Stimulated activated naive CD8-positive, alpha-beta T cell treated with anti-CD3 and anti-CD28 coated beads, Interleukin-15, Interleukin-2, amounts not matched to agents 100 U/mL and 50 U/mL, for 24 hours (primary cell): ENCODE measurements around the gene DCAF4.

Experiments
- ATAC-seq: fragments of 150-1000 bp; cut with Tn5 transposase; one replicate; pipeline ENCODE4 v1.10.0; 2021
- DNase-seq: peaks from one replicate; pipeline ENCODE4 v3.0.0; 2021

Gene DCAF4, protein sequence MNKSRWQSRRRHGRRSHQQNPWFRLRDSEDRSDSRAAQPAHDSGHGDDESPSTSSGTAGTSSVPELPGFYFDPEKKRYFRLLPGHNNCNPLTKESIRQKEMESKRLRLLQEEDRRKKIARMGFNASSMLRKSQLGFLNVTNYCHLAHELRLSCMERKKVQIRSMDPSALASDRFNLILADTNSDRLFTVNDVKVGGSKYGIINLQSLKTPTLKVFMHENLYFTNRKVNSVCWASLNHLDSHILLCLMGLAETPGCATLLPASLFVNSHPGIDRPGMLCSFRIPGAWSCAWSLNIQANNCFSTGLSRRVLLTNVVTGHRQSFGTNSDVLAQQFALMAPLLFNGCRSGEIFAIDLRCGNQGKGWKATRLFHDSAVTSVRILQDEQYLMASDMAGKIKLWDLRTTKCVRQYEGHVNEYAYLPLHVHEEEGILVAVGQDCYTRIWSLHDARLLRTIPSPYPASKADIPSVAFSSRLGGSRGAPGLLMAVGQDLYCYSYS

DNA sequence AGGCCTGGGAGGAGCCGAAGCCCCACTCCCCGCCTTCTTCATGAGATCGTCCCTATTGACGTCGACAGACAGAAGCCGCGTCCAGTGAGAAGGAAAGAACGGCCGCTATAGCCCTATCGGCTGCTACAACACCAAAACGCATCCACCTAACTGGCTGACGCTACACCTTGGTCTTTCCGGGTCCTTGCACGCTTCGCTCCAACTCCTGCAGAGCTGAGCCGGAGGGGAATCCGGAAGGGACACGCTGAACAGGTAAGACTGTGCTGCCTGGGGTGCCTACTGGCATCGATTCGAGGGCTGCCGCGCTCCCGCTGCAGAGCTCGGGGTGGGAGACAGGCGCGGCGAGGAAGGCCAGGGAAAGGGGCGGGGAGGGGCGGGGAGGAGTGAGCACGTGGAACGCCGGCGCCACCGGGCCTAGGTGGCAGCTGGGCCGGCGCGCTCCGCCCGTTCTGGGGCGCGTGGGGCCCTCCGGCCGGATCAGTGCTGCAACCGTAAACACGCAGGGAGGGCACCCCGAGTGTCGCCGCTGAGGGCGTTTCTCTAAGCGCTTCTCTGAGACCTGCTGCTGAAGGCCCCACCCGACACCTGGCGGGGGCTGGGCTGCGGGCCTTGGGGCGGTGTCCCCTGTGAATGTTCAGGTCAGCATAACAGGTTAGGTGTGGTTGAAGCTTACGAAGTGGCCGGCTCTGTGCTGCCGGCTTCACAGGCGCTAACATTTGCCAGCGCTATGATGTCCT lies at the start of gene DCAF4:
Gene DCAF4, plus strand, starts transcription at position 173 of the 737 bp plus-strand sequence. CDS start 11,515 bp downstream, outside the sequence.
- peak; percentile 92 for DNase-seq
- peak; percentile 99 for ATAC-seq

DNA sequence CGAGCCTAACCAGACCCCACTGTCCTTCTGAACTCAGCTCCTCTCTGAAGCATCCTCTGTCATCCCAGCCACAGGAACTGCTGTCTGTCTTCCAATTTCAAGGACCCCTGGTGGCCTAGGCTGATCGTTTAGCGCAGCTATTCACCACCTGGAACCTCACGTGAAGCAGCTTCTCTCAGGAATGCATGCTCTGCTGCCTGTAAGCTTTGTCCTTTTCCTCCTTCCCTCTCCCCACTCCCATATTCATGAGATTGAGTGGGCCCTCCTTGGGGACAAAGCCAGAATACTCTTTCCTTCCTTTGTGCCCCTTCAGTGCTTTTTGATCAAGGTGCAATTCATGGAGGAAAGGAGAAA lies 49.6 kb upstream of the DCAF4 start:
- ATAC-seq: no peak

DNA sequence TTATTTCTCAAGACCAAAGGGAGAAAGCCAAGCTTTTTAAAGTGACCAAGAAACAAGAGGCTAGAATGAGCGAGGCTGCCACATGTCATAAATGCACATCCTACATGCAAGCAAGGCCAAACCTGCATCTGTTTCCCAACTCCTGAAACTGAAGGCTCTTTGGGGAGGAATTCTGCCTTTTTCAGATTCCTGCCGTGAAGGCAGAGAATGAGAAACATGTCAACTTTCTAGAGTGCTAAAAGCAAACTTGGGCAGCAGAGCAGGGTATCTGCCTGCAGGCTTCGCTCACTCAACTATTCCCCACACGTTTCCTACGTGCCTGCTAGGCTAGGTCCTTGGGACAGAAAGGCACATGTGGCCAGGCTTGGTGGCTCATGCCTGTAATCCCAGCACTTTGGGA lies 47.5 kb upstream of the DCAF4 start:
- DNase-seq: no peak

More for the DNA sequence above, 49.6 kb upstream of the DCAF4 start:
- DNase-seq: no peak

DNA sequence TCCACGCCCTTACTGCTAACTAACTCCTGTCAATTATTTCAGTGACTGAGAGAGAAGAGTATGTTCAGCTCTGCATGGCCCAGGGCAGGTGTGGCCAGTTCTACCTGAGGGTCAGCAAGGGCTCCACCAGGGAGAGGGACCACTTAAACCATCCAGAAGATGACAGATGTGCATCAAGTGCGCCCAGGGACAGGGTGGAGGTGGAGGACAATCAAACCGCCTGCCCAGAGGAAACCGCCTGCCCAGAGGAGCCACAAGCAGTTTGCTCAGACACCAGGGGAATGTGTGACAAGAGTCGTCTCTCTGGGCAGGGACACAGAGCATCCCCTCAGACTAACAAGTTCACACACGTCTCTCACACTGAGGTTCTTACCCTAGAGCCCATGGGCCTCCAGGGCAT lies 46.8 kb upstream of the DCAF4 start:
- no peak for ATAC-seq
- DNase-seq: no peak

More for the DNA sequence above, 47.5 kb upstream of the DCAF4 start:
- no peak for ATAC-seq

DNA sequence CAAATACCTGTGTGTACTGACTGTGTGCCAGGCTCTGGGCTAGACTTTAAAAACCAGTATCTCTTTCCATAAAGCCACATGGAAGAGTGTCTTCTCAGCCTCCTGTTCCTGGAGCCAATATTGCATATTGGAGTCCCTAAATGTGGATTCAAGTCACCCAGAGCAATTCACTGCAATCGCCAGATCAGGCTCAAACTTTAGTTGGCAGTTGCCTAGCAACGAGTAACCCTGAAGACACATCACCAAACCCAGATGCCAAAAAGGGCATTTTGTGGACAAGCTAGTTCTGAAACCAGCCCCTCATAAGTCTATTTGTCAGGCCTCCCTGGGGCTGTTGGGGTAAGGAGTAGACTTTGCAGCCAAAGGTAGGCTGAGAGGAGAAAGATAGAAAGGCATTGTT lies 46.1 kb upstream of the DCAF4 start:
- ATAC-seq (no peak), DNase-seq (no peak)

DNA sequence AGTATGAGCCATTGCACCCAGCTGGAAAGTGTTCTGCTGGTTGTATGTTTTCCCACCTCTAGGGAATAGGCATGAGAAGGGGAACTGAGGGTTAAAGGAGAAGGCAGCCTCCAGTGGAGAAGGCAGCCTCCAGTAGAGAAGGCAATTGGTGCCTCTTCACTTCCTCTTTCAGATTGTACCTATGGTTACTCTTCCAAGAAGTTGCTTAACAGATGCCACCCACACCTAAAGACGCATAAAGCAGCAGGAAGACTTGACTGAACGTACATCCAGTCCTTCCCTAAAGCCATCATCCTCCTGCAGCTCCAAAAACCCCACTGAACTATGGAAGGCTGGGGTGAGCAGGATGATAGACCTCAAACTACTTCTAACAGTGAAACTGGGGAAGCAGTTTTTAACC lies 45.4 kb upstream of the DCAF4 start:
- DNase-seq (no peak), ATAC-seq (no peak)

DNA sequence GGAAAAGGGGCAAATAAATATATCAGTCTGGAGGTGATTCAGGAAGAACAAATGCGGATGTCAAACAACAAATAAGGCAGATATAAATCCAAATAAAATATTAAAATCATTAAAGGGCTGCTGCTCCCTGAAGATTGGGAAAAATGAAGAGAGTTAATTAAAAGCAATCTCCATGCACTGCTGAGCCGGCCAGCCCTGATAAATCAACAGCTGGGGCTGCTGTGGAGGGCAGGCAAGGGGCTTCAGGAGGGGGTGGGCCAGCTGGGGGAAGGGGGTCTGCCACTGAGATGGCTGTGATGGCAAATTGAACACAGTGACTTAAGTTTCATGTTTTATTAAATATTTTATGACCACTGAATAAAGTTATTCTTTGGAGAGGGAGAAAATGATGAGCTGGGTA lies 44.7 kb upstream of the DCAF4 start:
- DNase-seq: no peak
- no peak for ATAC-seq

DNA sequence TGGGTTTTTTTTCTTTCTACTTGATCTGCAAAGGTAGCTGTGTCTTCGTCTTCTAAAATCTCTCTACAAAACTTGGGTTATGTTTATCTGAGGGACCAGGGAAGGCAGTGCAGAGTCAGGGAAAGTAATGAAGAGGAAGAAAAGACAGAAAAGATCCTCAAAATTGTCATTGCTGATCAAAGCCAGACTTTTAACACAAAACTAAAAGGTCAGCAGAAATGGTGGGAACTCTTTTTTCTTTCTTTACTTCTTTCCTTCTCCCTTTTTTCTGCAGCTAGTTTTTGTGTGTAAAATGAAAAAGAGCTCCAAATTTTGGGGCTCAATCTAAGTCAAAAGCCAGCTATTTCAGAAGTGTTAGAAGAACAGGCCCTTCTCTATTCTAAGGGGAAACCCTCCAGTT lies 44.2 kb upstream of the DCAF4 start:
- ATAC-seq (no peak), DNase-seq (no peak)

DNA sequence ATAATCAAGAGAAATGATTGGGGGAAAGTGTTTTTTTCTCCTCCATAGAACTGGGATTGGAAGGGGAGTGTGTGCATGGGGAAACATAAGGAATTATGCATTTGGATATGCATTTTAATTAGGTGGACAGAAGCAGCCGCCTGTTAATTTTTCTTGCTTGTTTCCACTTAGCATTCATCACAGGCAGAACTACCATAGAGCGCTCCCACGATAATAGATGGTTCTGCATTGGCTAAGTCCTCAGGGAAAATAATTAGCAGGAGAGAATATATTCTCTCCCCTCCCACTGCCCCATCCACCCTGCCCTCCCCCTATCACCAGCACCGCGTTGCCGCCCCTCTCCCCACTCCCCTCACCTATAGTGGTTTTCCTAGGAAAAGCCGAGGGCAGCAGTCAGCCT lies 43.8 kb upstream of the DCAF4 start:
- ATAC-seq (no peak), DNase-seq (no peak)

DNA sequence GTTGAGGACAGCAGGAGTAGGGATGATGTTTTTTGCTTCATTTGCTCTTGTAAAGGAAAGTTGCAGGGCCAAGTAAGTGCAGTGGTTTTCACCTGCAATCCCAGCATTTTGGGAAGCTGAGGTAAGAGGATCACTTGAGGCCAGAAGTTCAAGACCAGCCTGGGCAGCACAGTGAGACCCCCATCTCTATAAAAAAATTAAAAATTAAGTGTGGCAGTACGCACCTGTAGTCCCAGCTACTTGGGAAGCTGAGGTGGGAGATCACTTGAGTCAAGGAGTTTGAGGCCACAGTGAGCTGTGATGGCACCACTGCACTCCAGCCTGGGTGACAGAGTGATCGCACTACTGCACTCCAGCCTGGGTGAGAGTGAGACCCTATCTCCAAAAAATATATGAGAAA lies 43.2 kb upstream of the DCAF4 start:
- no peak for ATAC-seq
- no peak for DNase-seq

DNA sequence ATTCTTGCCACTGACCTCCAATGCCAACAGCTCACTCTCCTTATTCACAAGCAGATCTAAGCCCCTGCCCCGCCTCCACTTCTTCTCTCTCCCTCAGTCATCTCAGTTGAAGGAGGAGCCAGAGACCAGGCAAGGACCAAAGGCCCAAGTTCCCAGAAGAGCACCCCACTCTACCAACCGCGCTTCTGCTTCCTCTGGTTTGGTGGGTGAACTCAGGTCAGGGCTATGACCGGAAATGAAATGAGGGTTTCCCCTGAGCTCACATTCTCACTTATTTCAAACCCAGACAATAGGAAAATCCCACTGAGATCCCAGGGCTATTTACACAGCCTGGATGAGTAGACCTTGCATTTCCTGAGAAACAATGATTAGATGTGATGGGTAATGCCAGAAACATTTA lies 42.3 kb upstream of the DCAF4 start:
- DNase-seq: peak; percentile 20
- ATAC-seq: peak; percentile 70

DNA sequence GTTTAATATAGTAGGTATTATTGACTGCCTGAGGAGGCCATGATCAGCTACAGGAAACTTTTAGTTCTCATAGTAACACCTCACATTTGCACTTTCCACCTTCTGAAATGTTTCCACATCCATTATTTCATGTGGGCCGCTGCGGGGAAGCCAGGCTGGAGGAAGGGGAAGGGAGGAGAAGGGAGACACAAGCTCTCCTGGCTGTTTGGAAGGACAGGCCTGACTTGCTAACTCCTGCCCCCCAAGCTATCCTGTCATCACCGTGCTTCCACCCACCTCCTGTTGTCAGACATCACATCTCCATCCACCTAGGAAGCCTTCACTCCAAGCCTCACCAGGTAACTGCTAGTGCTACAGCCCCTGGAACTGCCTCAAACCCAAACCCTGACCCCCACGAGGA lies 41.9 kb upstream of the DCAF4 start:
- DNase-seq: no peak
- no peak for ATAC-seq

DNA sequence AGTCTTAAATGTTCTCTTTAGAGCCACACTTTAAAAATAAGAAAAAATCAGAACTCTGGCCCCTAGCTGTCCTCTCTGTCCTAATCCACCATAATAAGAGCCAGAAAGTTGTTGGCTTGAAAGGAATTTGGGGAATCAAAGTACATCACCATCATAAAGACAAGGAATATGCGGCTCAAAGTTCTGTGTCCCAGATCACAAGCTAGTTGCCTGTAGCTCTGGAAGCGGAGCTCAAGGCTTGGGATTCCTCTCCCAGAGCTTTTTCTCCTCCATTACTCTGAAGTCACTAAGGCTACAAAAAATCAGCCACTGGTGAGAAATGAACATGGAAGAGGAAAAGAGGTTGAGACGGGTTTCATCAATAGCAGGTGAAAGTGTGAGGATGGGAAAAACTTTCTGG lies 38.8 kb upstream of the DCAF4 start:
- no peak for DNase-seq
- no peak for ATAC-seq

DNA sequence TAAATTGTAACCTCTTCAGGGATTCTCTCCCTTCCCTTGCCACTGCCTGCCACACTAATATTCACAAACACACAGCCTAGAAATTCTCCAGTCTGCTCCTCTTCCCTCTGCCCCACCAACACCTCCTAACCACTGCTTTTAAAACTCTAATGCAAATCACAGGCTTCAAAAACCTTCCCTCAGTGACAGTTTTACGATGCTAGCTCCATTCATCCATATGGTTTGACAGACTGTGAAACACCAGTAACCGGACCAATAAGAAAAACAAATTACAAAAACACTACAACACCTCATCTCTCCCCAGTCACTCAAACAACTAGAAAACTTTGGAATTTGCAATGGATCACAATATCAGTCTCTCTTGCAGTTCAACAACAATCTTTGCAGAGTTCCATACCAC lies 38.1 kb upstream of the DCAF4 start:
- DNase-seq: no peak
- no peak for ATAC-seq

DNA sequence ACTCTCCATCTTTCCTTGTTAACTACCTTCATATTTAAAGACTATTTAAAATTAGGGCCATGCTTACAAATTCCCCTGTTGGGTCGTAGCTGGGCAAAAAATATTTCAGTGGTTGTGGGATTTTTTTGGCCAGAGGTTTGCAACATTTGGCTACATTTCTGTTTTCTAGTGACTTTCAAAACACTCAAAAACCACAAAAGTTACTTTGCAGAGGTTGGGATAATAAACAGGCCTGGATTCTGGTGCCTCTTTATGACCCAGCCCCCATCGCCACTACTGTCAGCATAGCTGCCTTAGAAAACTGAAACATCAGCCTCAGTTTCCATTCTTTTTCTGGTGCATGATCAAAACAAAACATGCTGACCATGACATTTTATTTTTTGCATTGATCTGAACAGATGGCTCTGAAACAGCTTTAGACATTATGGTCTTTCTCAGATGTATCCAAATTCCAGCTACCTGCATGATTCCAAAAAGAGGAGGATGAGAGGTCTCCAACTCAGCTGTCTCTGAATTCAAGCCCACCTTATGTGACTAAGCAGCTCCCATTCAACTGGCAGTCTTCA lies 37.5 kb upstream of the DCAF4 start:
- ATAC-seq: no peak
- DNase-seq: no peak

DNA sequence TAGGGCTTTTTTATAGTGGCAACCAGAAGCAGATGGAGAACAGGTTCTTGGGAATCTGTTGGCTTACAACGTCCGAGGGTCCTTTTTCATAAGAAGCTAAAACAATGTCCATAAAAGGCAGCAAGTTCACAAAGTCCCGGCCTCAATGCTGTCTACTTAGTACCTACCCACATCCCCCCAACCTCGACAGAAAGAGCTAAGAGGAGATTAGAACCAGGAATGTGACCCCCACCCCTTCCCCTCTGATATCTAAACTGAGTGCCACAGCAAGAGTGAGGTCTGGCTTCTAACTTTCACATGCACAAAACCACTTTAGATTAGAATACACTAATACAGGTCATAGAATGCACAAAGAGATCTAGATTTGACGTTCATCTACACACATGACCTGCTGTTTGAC lies 36.9 kb upstream of the DCAF4 start:
- no peak for ATAC-seq

DNA sequence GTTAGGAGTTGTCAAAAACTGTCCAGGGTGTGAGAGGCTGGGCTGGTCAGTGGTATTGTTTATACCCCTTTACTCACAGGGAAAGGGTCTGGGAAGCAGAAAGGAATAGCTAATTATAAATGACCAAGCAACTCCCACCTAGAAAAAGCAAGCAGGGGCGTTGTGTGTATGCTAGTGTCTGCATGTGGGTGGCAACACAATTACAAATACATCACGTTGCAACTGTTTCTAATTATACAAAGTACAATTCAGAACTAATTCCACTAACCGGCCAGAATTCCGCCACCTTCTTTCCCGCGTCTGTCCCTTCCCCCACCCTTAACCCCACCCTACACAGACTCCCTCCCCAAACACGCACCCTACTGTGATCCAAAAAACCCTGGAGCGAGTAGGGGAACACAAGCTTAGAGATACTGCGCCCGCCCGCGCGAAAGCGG lies 34.6 kb upstream of the DCAF4 start:
- no peak for ATAC-seq
- no peak for DNase-seq

More for the DNA sequence above, 36.9 kb upstream of the DCAF4 start:
- DNase-seq: no peak

DNA sequence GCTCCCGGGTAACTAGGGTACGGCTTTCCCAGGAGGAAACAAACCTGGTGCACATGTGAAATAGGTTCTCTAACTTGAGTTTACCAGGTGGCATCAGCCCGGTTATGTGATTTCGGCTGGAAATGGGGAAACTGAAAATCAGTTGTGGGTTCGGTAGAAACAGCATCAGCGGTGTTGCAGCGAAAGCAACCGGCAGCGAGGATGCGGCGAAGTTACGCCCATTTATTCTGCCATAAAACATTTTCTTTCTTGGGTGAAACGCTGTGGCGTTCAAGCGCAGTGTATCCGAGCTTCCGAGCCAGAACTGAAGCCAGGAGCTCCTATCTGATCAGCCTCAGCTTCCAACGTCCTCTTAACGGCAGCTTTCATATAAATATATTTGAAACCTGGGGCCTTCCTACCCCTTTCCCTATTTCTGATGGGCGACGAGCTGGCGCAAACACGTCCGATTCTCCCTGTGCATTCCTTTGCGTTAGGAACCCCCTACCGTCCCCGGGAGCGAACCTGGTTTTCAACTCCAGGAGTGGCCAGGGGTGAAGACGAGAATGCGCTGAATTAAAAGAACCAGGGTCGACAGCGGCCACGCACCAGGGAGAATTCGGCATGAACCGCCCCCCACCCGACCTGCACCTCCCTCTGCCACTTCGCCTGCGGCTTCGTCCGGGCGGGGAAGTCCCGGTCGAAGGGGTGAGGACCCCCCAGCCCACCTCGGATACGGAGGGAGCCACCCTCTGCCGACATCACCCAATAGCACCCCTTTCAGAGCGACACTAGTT lies 34.0 kb upstream of the DCAF4 start:
- DNase-seq: peak; percentile 28
- no peak for ATAC-seq

DNA sequence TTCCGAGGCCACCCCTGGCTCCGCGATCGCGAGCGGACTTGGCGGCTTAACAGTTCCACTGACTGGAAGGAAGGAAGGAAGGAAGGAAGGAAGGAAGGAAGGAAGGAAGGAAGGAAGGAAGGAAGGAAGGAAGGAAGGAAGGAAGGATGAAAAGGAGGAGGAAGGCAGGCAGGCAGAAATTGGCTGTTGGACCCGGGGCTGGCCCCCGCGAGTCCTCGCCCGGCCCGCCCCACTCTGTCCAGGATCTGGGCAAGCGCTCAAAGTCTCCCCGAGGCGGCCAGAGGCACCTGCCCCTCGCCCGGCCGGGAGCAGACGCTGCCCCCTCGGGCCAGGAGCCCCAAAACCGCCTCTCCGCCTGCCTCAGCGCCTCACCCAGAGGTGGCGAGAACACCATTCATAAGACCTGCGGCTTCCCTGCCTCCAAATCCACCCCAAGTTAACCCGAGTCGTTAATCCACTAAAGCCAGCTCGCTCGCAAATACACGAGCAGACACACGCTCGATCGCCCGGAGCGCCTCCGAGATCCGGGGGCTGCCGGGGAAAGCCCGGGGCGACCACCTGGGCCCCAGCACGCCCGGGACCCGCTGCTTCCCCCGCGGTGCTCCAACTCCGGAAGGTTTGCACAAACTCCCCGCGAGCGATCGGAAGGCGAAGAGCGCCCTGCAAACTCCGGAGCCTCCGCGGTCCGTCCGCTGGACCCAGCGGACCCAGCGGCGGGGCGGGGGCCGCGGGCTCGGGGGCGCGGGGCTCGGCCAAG lies 33.2 kb upstream of the DCAF4 start:
- DNase-seq: peak; percentile 48

DNA sequence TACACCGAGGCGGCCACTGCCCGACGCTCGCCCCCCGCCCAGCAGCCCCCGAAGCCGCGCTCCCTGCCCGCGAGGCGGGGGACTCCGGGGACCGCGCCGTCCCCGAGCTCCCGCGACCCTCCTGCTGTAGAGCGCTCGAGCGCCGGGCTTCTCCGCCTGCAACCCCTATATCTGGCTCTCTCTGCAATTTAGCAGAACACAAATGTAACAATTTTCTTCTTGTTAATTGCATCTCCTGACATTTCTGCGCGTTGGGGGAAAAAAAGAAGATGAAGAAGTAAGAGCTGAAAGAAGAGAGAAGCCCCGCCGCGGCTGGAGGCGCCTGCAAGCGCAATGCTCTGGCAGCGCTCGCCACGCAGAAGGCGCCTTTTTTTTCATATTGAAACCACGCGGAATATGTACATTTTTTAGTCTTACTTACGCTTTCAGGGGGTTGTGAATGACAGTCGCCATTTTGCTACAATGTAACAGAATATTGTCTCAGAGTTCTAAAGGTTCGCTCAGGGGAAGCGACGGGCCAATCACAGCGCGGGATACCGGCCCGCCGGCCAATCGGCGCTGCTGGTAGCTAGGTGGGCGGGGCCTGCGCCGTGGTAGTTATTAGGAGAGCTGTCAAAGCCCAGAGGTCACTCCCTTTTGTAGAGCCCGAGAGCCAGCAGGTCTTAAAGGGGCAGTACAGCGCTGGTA lies 32.5 kb upstream of the DCAF4 start, which contains the start of gene DPF3:
Gene DPF3, minus strand, starts transcription at position 466 of the 687 bp plus-strand sequence. Its CDS starts 13 bp downstream, at position 453.
- peak; percentile 94 for DNase-seq
- peak; percentile 99 for ATAC-seq

More for the DNA sequence above, 33.2 kb upstream of the DCAF4 start:
- peak; percentile 8 for ATAC-seq

DNA sequence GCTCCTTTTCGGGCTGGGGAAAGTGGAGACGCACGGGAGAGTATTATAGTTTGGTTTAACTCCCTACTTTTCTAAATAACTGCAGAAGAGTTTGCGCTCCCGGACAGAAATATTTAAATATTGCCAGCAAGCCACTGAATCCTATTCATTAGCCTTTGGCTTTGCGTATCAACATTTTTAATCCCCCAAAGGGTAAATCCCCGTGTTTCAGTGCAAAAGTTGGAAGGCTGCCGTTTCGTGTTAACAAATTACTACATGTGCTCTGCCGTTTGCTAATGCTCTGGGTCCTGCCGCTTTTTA lies 32.0 kb upstream of the DCAF4 start:
- DNase-seq (no peak), ATAC-seq (no peak)
